OCI-LY3 (cell line): ENCODE data around the gene NAB2.

Source experiments
- CTCF ChIP-seq: fragments of 200-600, 300-600 bp; sonication (generic); IDR thresholded peaks from 2 replicates; pipeline ENCODE4 v1.5.1; 2014; ENCODE audit warnings: antibody characterized with exemption, low read length, low read depth
- EZH2phosphoT487 ChIP-seq: fragments of 200-600 bp; shearing (Covaris generic); IDR thresholded peaks from 2 replicates; pipeline ENCODE4 v1.6.1; 2018; ENCODE audit warnings: antibody characterized with exemption, mixed run types, low read depth

- no peak for TF ChIP-seq CTCF
- TF ChIP-seq EZH2phosphoT487: no peak
Observed at GRCh38 chr12:57128519-57129247, 39.8 kb downstream of the NAB2 start.
